Parathyroid adenoma (tissue), 2 donors: ENCODE data around the gene DOCK10.

Experiments used
- H2AFZ ChIP-seq: fragments of 300-600 bp; sonication (generic); one replicate; pipeline ENCODE4 v1.7.0; 2017; ENCODE audit warnings: antibody characterized with exemption, mild to moderate bottlenecking
- H3K27ac ChIP-seq: fragments of 300-600 bp; sonication (generic); one replicate; pipeline ENCODE4 v1.7.0; 2017
- H3K27me3 ChIP-seq: fragments of 300-600 bp; sonication (generic); one replicate; pipeline ENCODE4 v1.7.0; 2017; ENCODE audit warnings: low read length; ENCODE audit not compliant: control insufficient read depth, insufficient read depth
- H3K36me3 ChIP-seq: fragments of 300-600 bp; sonication (generic); one replicate; pipeline ENCODE4 v1.7.0; 2017; ENCODE audit warnings: low read length; ENCODE audit not compliant: control insufficient read depth, insufficient read depth
- H3K4me1 ChIP-seq: fragments of 300-600 bp; sonication (generic); one replicate; pipeline ENCODE4 v1.7.0; 2017; ENCODE audit warnings: control low read depth
- H3K4me2 ChIP-seq: fragments of 300-600 bp; sonication (generic); one replicate; pipeline ENCODE4 v1.7.0; 2017; ENCODE audit warnings: low read length
- H3K4me3 ChIP-seq: fragments of 300-600 bp; sonication (generic); one replicate; pipeline ENCODE4 v1.7.0; 2017; ENCODE audit warnings: low read depth, low read length
- H3K79me2 ChIP-seq: fragments of 300-600 bp; sonication (generic); one replicate; pipeline ENCODE4 v1.7.0; 2017; ENCODE audit warnings: control low read depth
- H3K9ac ChIP-seq: fragments of 300-600 bp; sonication (generic); one replicate; pipeline ENCODE4 v1.7.0; 2017; ENCODE audit warnings: mild to moderate bottlenecking
- H3K9me3 ChIP-seq: fragments of 300-600 bp; sonication (generic); one replicate; pipeline ENCODE4 v1.7.0; 2017; ENCODE audit warnings: low read length; ENCODE audit not compliant: control insufficient read depth
- CTCF ChIP-seq: fragments of 300-600 bp; sonication (generic); IDR thresholded peaks from one replicate; pipeline ENCODE4 v1.7.0; 2017; ENCODE audit warnings: antibody characterized with exemption, mild to moderate bottlenecking
- donor health status: primary hyperparathyroidism.

The DOCK10 gene

GRCh38 chr2:224736227-224736626 is 306.0 kb downstream of the DOCK10 start:
- Histone ChIP-seq H3K9me3 (no peaks in the 10 kb centered on the region), H3K36me3 (no peaks in the 10 kb centered on the region), H3K9ac (no peak overlapping the region), H3K79me2 (no peaks in the 10 kb centered on the region), H2AFZ (no peak overlapping the region), H3K4me1 (no peaks in the 10 kb centered on the region), H3K27me3 (no peaks in the 10 kb centered on the region), H3K4me2 (no peak overlapping the region), H3K4me3 (no peak overlapping the region), H3K27ac (no peak overlapping the region)
- TF ChIP-seq CTCF: no peak

GRCh38 chr2:224734949-224735348 is 307.3 kb downstream of the DOCK10 start:
- Histone ChIP-seq H2AFZ (no peak overlapping the region), H3K36me3 (no peaks in the 10 kb centered on the region), H3K27me3 (no peaks in the 10 kb centered on the region), H3K9me3 (no peaks in the 10 kb centered on the region), H3K4me2 (no peak overlapping the region), H3K4me1 (no peaks in the 10 kb centered on the region), H3K4me3 (no peak overlapping the region), H3K79me2 (no peaks in the 10 kb centered on the region), H3K9ac (no peak overlapping the region), H3K27ac (no peak overlapping the region)
- TF ChIP-seq CTCF: no peak

- H3K4me1 ChIP-seq: no peaks in the 10 kb centered on the region
- no peaks in the 10 kb centered on the region for H3K79me2 ChIP-seq
- no peak for TF ChIP-seq CTCF
- no peak overlapping the region for H3K4me2 ChIP-seq
- H3K9ac ChIP-seq: no peak overlapping the region
- no peak overlapping the region for H3K27ac ChIP-seq
- no peaks in the 10 kb centered on the region for H3K27me3 ChIP-seq
- H3K36me3 ChIP-seq: no peaks in the 10 kb centered on the region
- H3K9me3 ChIP-seq: no peaks in the 10 kb centered on the region
- H3K4me3 ChIP-seq: no peak overlapping the region
- no peak overlapping the region for H2AFZ ChIP-seq
Measured at GRCh38 chr2:224731665-224732064, 310.6 kb downstream of the DOCK10 start.

- no peaks in the 10 kb centered on the region for H3K27me3 ChIP-seq
- H3K36me3 ChIP-seq: no peaks in the 10 kb centered on the region
- no peak overlapping the region for H3K4me3 ChIP-seq
- H3K9ac ChIP-seq: no peak overlapping the region
- H3K4me2 ChIP-seq: no peak overlapping the region
- no peaks in the 10 kb centered on the region for H3K9me3 ChIP-seq
- H2AFZ ChIP-seq: no peak overlapping the region
- no peaks in the 10 kb centered on the region for H3K4me1 ChIP-seq
- H3K27ac ChIP-seq: no peak overlapping the region
- no peak for TF ChIP-seq CTCF
- no peaks in the 10 kb centered on the region for H3K79me2 ChIP-seq
Measured at GRCh38 chr2:224729435-224729834, 312.8 kb downstream of the DOCK10 start.

GRCh38 chr2:224724331-224724730 is 317.9 kb downstream of the DOCK10 start:
- H3K4me3 ChIP-seq: no peak overlapping the region
- H3K27ac ChIP-seq: no peak overlapping the region
- H3K4me2 ChIP-seq: no peak overlapping the region
- H3K4me1 ChIP-seq: peaks cover 7% of the 10 kb centered on the region
- H2AFZ ChIP-seq: no peak overlapping the region
- no peak for TF ChIP-seq CTCF
- no peaks in the 10 kb centered on the region for H3K27me3 ChIP-seq
- no peaks in the 10 kb centered on the region for H3K9me3 ChIP-seq
- H3K9ac ChIP-seq: no peak overlapping the region
- H3K36me3 ChIP-seq: no peaks in the 10 kb centered on the region
- H3K79me2 ChIP-seq: no peaks in the 10 kb centered on the region
